Progenitor cell of endocrine pancreas (in vitro differentiated cells): Measurements from ENCODE around the gene ADAMTSL2. TPM values are rescaled to one million over a fixed set of nuclear protein-coding genes. Genes with fewer than 3 reads are reported as not detected.

Experiments used
- DNase-seq: peaks from one replicate; pipeline ENCODE4 v3.0.0; 2021; ENCODE audit warnings: low spot score; ENCODE audit not compliant: unreplicated experiment
- H3K27ac Mint-ChIP-seq: 2 replicates; pipeline ENCODE4 v1.8.0; 2021; ENCODE audit warnings: mild to moderate bottlenecking, moderate library complexity, mixed read lengths
- H3K27me3 Mint-ChIP-seq: 2 replicates; pipeline ENCODE4 v1.8.0; 2021; ENCODE audit warnings: mixed read lengths
- H3K36me3 Mint-ChIP-seq: 2 replicates; pipeline ENCODE4 v1.8.0; 2022; ENCODE audit warnings: mixed read lengths; ENCODE audit not compliant: insufficient read depth
- H3K4me1 Mint-ChIP-seq: 2 replicates; pipeline ENCODE4 v1.8.0; 2021; ENCODE audit warnings: low read depth, mixed read lengths
- H3K4me3 Mint-ChIP-seq: 2 replicates; pipeline ENCODE4 v1.8.0; 2021; ENCODE audit warnings: low read depth, mild to moderate bottlenecking, moderate library complexity, mixed read lengths
- H3K9me3 Mint-ChIP-seq: 2 replicates; pipeline ENCODE4 v1.8.0; 2021; ENCODE audit warnings: low read depth, mixed read lengths
- CTCF ChIP-seq: fragments of 200-600 bp; sonication (generic); IDR thresholded peaks from one replicate; pipeline ENCODE4 v1.5.0; 2021; ENCODE audit warnings: antibody characterized with exemption, mild to moderate bottlenecking; ENCODE audit not compliant: unreplicated experiment
- total RNA-seq: library from RNA; stranded (reverse); gene quantifications from 2 replicates; pipeline ENCODE4 v1.2.1, GENCODE V29; 2021

The ADAMTSL2 gene
- total RNA-seq, 1 donor from 2014 or later: 0.14 TPM

GRCh38 chr9:133608382-133608781 is 73.9 kb downstream of the ADAMTSL2 start:
- peaks cover 3% of the 10 kb centered on the region for H3K4me1 Mint-ChIP-seq
- H3K36me3 Mint-ChIP-seq: no peaks in the 10 kb centered on the region
- H3K9me3 Mint-ChIP-seq: no peaks in the 10 kb centered on the region
- no peak for DNase-seq
- H3K4me3 Mint-ChIP-seq: no peak overlapping the region
- no peak for TF ChIP-seq CTCF
- H3K27me3 Mint-ChIP-seq: peaks cover 79% of the 10 kb centered on the region
- peak overlapping the region; percentile 7 for H3K27ac Mint-ChIP-seq

- H3K27ac Mint-ChIP-seq: no peak overlapping the region
- H3K4me3 Mint-ChIP-seq: no peak overlapping the region
- H3K36me3 Mint-ChIP-seq: no peaks in the 10 kb centered on the region
- no peaks in the 10 kb centered on the region for H3K9me3 Mint-ChIP-seq
- DNase-seq: no peak
- peaks cover 3% of the 10 kb centered on the region for H3K4me1 Mint-ChIP-seq
- TF ChIP-seq CTCF: no peak
- H3K27me3 Mint-ChIP-seq: peaks cover 84% of the 10 kb centered on the region
These were observed 74.4 kb downstream of the ADAMTSL2 start for GRCh38 chr9:133608889-133609288.

DNA sequence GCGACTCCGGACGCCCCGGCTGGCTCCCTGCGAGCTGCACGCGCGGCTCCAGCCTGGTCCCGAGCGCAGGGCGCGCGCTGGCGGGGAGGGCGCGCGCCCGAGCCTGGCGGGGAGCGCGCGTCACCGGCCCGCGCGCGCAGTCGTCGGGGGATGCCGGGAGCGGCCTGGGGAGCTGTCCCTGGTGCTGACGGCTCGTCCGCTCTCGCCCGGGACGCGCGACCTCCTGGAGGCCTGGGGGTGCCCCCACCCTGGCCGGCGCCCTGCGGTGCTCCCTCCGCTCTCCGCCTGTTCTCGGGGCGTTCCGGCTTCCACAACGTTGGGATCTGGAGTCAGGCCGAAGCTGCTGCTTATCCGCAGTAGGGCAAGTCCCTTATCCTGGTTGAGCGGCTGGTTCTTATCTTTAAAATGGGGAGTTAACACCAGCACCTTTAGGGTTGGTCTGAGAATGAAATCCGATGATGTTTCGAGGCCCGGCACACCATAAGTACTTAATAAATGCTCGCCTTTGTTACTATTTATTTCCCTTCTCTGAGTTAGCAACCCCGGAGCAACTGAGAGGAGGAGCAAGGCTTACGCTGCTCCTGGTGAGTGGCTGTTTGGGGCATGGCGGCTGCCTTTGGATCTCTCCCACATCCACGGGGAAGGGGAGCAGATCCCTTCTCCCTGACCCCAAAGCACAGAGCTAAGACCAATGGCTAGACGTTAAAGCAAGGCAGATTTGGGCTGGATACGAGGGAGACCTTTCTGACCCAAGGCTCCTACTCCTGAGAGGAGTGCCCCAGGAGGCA is 75.0 kb downstream of the ADAMTSL2 start, which contains the start of gene FAM163B:
FAM163B (minus strand) TSS at position 79 of the 788 bp plus-strand sequence. CDS start 29,166 bp downstream, outside the sequence.
- Mint-ChIP-seq H3K9me3 (no peaks in the 10 kb centered on the region), H3K27ac (peak within 1 kb of the TSS; percentile 7), H3K4me3 (no peak within 1 kb of the TSS), H3K4me1 (no peaks in the 10 kb centered on the region), H3K27me3 (peaks cover 86% of the 10 kb centered on the region), H3K36me3 (no peaks in the 10 kb centered on the region)
- peak; percentile 71 for DNase-seq
- no peak for TF ChIP-seq CTCF

- H3K9me3 Mint-ChIP-seq: no peaks in the 10 kb centered on the region
- H3K27ac Mint-ChIP-seq: no peak overlapping the region
- H3K4me3 Mint-ChIP-seq: no peak overlapping the region
- H3K36me3 Mint-ChIP-seq: no peaks in the 10 kb centered on the region
- peaks cover 87% of the 10 kb centered on the region for H3K27me3 Mint-ChIP-seq
- no peaks in the 10 kb centered on the region for H3K4me1 Mint-ChIP-seq
- no peak for TF ChIP-seq CTCF
- DNase-seq: no peak
These were observed 76.3 kb downstream of the ADAMTSL2 start for GRCh38 chr9:133610845-133611244.

DNA sequence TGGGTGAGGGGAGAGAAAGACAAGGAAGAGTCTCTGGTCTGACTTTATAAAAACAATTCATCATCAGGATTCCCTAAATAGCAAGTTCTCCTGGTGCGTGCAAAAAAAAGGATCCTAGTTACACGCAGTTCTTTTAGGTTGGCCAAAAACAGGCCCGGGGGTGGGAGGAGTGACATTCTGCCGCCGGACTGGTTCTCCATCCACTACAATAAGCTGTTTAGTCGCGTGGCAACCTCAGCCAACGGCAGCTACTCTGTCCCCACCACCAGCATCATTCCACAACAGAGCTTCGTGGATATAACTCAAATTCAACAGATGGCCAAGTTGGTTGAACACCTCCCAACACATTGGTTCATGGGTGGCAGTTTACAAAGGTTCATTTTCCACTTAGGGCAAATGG is 77.5 kb downstream of the ADAMTSL2 start:
- H3K9me3 Mint-ChIP-seq: no peaks in the 10 kb centered on the region
- H3K4me1 Mint-ChIP-seq: no peaks in the 10 kb centered on the region
- no peak overlapping the region for H3K27ac Mint-ChIP-seq
- H3K27me3 Mint-ChIP-seq: peaks cover 77% of the 10 kb centered on the region
- no peak for DNase-seq
- TF ChIP-seq CTCF: no peak
- no peak overlapping the region for H3K4me3 Mint-ChIP-seq
- H3K36me3 Mint-ChIP-seq: no peaks in the 10 kb centered on the region
